Measurements from ENCODE around the gene CDSN.
A peak's percentile ranks its signal among the peaks of the same experiment; 100 is the strongest.

CDSN gene

DNA sequence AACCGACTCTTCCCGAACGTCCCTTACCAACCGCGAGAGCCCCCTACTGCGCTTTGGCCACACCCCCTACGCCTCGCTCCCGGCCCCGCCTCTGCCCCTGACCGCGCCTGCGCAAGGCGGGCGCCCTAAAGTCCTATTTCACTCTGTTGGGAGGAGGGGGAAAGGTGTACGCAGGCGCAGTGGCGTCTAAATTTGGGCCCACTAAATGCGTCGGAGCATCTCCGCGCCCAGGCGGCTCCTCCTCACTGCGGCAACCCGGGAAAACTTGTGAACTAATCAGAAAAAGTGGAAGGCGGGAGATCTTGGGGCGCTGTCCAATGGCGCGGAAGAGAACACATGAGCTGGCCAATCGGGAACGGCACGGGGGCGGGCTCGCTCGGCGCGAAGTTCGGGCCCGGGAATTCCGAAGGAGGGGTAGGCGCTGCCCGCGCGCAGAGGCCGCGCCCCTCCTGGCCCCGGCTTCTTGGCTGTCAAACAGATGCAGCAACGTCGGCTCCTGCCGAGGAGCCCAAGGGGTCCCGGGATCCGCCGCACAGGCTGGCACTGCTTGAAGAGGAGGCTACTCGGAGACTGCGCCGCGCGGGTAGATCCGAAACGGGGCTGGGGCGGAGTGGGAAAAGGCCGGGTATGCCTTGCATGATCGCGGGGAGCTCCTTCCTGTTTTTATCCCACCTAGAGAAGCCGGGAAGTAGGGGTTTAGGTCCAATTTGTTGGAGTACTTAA, 38.1 kb upstream of the CDSN start, which contains the start of gene TCF19:
Gene TCF19 (plus strand): TSS at position 450 of the 723 bp plus-strand sequence. CDS start 881 bp downstream, outside the sequence.
- ATAC-seq (replicated peaks; ENCODE audit: extremely low read depth, poor library complexity, severe bottlenecking) = peak; percentile 93
- DNase-seq (ENCODE audit: low spot score in 2 of 2) = peak; percentile 96 to 98
- H3K9me3 Mint-ChIP-seq = no peaks in the 10 kb centered on the region
- H3K4me3 Mint-ChIP-seq = peak within 1 kb of the TSS; percentile 82
- peaks cover 14% of the 10 kb centered on the region for H3K36me3 Mint-ChIP-seq (ENCODE audit: insufficient read depth)
- peak within 1 kb of the TSS; percentile 83 for H3K27ac Mint-ChIP-seq (ENCODE audit: low read depth)
- H3K27me3 Mint-ChIP-seq = no peaks in the 10 kb centered on the region
- H3K4me1 Mint-ChIP-seq = peaks cover 28% of the 10 kb centered on the region

- Mint-ChIP-seq H3K4me3 (peak within 1 kb of the TSS; percentile 82), H3K27me3 (no peaks in the 10 kb centered on the region), H3K27ac (ENCODE audit: low read depth) (peak within 1 kb of the TSS; percentile 83), H3K4me1 (peaks cover 28% of the 10 kb centered on the region), H3K36me3 (ENCODE audit: insufficient read depth) (peaks cover 14% of the 10 kb centered on the region), H3K9me3 (no peaks in the 10 kb centered on the region)
- peak; percentile 27 for ATAC-seq (replicated peaks; ENCODE audit: extremely low read depth, poor library complexity, severe bottlenecking)
- no peak for DNase-seq (ENCODE audit: low spot score in 2 of 2)
These were observed 37.4 kb upstream of the CDSN start, which contains the start of gene CCHCR1 for GRCh38 chr6:31157513-31158139. Gene CCHCR1 (minus strand): TSS chr6:31157802. CDS start chr6:31157600, 202 bp downstream.

- no peak for ATAC-seq (replicated peaks; ENCODE audit: extremely low read depth, poor library complexity, severe bottlenecking)
- no peaks in the 10 kb centered on the region for H3K27me3 Mint-ChIP-seq
- no peak overlapping the region for H3K4me3 Mint-ChIP-seq
- peaks cover 12% of the 10 kb centered on the region for H3K36me3 Mint-ChIP-seq (ENCODE audit: insufficient read depth)
- H3K27ac Mint-ChIP-seq (ENCODE audit: low read depth) = no peak overlapping the region
- no peaks in the 10 kb centered on the region for H3K9me3 Mint-ChIP-seq
- no peak for DNase-seq (ENCODE audit: low spot score in 2 of 2)
- peaks cover 28% of the 10 kb centered on the region for H3K4me1 Mint-ChIP-seq
These were observed 36.4 kb upstream of the CDSN start for GRCh38 chr6:31156641-31157040.

DNA sequence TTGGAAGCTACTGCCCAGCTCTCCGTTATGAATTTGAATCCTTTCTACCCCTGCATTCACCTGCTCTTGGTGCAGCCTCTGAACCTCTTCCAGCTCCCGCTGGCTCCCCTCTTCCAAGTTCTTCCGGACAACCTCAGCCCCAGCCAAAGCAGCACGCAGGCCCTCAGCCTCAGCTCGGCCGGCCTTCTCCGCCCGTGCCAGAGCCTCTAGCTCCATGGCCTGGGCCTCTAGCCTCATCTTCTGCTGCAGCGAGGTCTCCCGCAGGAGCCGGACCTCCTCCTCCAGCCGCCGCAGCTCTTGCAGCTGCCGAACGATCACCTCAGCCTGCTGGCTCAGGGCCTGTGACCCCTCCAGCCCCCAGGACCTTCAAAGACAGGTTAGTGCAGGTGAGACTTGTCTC, 34.2 kb upstream of the CDSN start:
- Mint-ChIP-seq H3K4me1 (peaks cover 22% of the 10 kb centered on the region), H3K36me3 (ENCODE audit: insufficient read depth) (peaks cover 7% of the 10 kb centered on the region), H3K4me3 (no peak overlapping the region), H3K27ac (ENCODE audit: low read depth) (no peak overlapping the region), H3K27me3 (no peaks in the 10 kb centered on the region), H3K9me3 (no peaks in the 10 kb centered on the region)
- ATAC-seq (replicated peaks; ENCODE audit: extremely low read depth, poor library complexity, severe bottlenecking) (no peak), DNase-seq (ENCODE audit: low spot score in 2 of 2) (no peak)

GRCh38 chr6:31152781-31153180, 32.5 kb upstream of the CDSN start:
- no peak overlapping the region for H3K4me3 Mint-ChIP-seq
- H3K27me3 Mint-ChIP-seq = no peaks in the 10 kb centered on the region
- no peaks in the 10 kb centered on the region for H3K9me3 Mint-ChIP-seq
- peaks cover 2% of the 10 kb centered on the region for H3K36me3 Mint-ChIP-seq (ENCODE audit: insufficient read depth)
- H3K4me1 Mint-ChIP-seq = peaks cover 6% of the 10 kb centered on the region
- H3K27ac Mint-ChIP-seq (ENCODE audit: low read depth) = no peak overlapping the region
- ATAC-seq (replicated peaks; ENCODE audit: extremely low read depth, poor library complexity, severe bottlenecking) (no peak), DNase-seq (ENCODE audit: low spot score in 2 of 2) (no peak)

- Mint-ChIP-seq H3K4me1 (no peaks in the 10 kb centered on the region), H3K36me3 (ENCODE audit: insufficient read depth) (peaks cover 2% of the 10 kb centered on the region), H3K27me3 (no peaks in the 10 kb centered on the region), H3K9me3 (no peaks in the 10 kb centered on the region), H3K4me3 (no peak overlapping the region), H3K27ac (ENCODE audit: low read depth) (no peak overlapping the region)
- ATAC-seq (replicated peaks; ENCODE audit: extremely low read depth, poor library complexity, severe bottlenecking) (no peak), DNase-seq (ENCODE audit: low spot score in 2 of 2) (no peak)
These were observed 29.7 kb upstream of the CDSN start for GRCh38 chr6:31149827-31150447.

GRCh38 chr6:31145386-31145785, 25.1 kb upstream of the CDSN start:
- peaks cover 11% of the 10 kb centered on the region for H3K36me3 Mint-ChIP-seq (ENCODE audit: insufficient read depth)
- no peak overlapping the region for H3K27ac Mint-ChIP-seq (ENCODE audit: low read depth)
- H3K27me3 Mint-ChIP-seq = no peaks in the 10 kb centered on the region
- no peaks in the 10 kb centered on the region for H3K9me3 Mint-ChIP-seq
- ATAC-seq (replicated peaks; ENCODE audit: extremely low read depth, poor library complexity, severe bottlenecking) (no peak), DNase-seq (ENCODE audit: low spot score in 2 of 2) (no peak)
- H3K4me1 Mint-ChIP-seq = no peaks in the 10 kb centered on the region
- H3K4me3 Mint-ChIP-seq = no peak overlapping the region

- DNase-seq (ENCODE audit: low spot score in 2 of 2) = no peak
- Mint-ChIP-seq H3K4me1 (no peaks in the 10 kb centered on the region), H3K27me3 (no peaks in the 10 kb centered on the region), H3K9me3 (no peaks in the 10 kb centered on the region), H3K27ac (ENCODE audit: low read depth) (peak overlapping the region; percentile 65), H3K36me3 (ENCODE audit: insufficient read depth) (peaks cover 11% of the 10 kb centered on the region), H3K4me3 (no peak overlapping the region)
- ATAC-seq (replicated peaks; ENCODE audit: extremely low read depth, poor library complexity, severe bottlenecking) = no peak
These were observed 24.7 kb upstream of the CDSN start for GRCh38 chr6:31144970-31145340.

- H3K36me3 Mint-ChIP-seq (ENCODE audit: insufficient read depth) = peaks cover 13% of the 10 kb centered on the region
- H3K27me3 Mint-ChIP-seq = no peaks in the 10 kb centered on the region
- ATAC-seq (replicated peaks; ENCODE audit: extremely low read depth, poor library complexity, severe bottlenecking) (no peak), DNase-seq (ENCODE audit: low spot score in 2 of 2) (no peak)
- H3K9me3 Mint-ChIP-seq = no peaks in the 10 kb centered on the region
- H3K4me1 Mint-ChIP-seq = no peaks in the 10 kb centered on the region
- H3K27ac Mint-ChIP-seq (ENCODE audit: low read depth) = peak overlapping the region; percentile 65
- no peak overlapping the region for H3K4me3 Mint-ChIP-seq
These were observed 24.2 kb upstream of the CDSN start for GRCh38 chr6:31144296-31144969.

- Mint-ChIP-seq H3K4me1 (no peaks in the 10 kb centered on the region), H3K27me3 (no peaks in the 10 kb centered on the region), H3K4me3 (no peak overlapping the region), H3K27ac (ENCODE audit: low read depth) (no peak overlapping the region), H3K36me3 (ENCODE audit: insufficient read depth) (peaks cover 13% of the 10 kb centered on the region), H3K9me3 (no peaks in the 10 kb centered on the region)
- DNase-seq (ENCODE audit: low spot score in 2 of 2) (no peak), ATAC-seq (replicated peaks; ENCODE audit: extremely low read depth, poor library complexity, severe bottlenecking) (no peak)
These were observed 22.9 kb upstream of the CDSN start for GRCh38 chr6:31143148-31143547.

DNA sequence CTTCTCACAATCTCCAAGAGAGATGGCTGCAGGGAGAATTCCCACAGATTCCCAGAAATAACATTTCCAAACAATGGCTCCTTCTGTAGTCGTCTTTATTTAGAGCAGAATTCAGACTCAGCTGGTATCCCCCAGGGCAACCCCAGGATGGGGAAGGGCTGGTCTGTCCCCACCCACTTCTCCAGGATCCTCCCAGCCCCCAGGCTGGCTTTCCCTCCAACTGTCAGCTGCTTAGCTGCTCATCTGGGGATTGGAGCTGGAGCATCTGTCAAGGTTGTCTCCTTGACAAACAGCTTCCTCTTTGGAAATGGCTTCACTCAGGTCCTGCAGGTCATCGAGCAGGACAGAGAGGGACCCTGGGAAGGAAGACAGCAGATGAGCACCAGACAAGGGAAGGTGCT, 22.1 kb upstream of the CDSN start:
- H3K27ac Mint-ChIP-seq (ENCODE audit: low read depth) = no peak overlapping the region
- no peak overlapping the region for H3K4me3 Mint-ChIP-seq

DNA sequence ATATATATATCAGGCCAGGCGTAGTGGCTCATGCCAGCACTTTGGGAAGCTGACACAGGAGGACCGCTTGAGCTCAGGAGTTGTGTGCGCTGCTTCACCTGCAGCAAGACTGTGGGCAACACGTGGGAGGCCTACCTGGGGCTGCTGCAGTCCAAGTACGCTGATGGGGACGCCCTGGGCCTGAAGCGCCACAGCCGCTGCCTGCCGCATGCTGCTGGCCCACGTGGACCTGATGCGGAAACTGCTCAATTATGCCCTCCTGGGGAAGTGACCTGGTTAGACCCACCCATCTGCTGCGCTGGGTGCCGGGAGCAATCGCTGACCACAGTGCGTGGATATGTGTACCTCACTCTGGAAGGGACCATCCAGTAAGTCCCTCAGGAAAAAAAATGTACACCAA, 20.4 kb upstream of the CDSN start:
- no peak overlapping the region for H3K27ac Mint-ChIP-seq (ENCODE audit: low read depth)
- H3K36me3 Mint-ChIP-seq (ENCODE audit: insufficient read depth) = peaks cover 13% of the 10 kb centered on the region
- peaks cover 7% of the 10 kb centered on the region for H3K4me1 Mint-ChIP-seq
- DNase-seq (ENCODE audit: low spot score in 2 of 2) = no peak
- no peaks in the 10 kb centered on the region for H3K9me3 Mint-ChIP-seq
- no peaks in the 10 kb centered on the region for H3K27me3 Mint-ChIP-seq
- no peak overlapping the region for H3K4me3 Mint-ChIP-seq
- ATAC-seq (replicated peaks; ENCODE audit: extremely low read depth, poor library complexity, severe bottlenecking) = no peak

More for the DNA sequence above, 22.1 kb upstream of the CDSN start:
- Mint-ChIP-seq H3K27me3 (no peaks in the 10 kb centered on the region), H3K4me1 (peaks cover 5% of the 10 kb centered on the region), H3K9me3 (no peaks in the 10 kb centered on the region), H3K36me3 (ENCODE audit: insufficient read depth) (peaks cover 14% of the 10 kb centered on the region)
- DNase-seq (ENCODE audit: low spot score in 2 of 2) (no peak), ATAC-seq (replicated peaks; ENCODE audit: extremely low read depth, poor library complexity, severe bottlenecking) (no peak)

Data from central memory CD8-positive, alpha-beta T cell (primary cell).